ENCODE measurements around the gene ATP8A2. TPM values are rescaled to one million over a fixed set of nuclear protein-coding genes. Genes with fewer than 3 reads are reported as not detected.
A peak's percentile ranks its signal among the peaks of the same experiment; 100 is the strongest.

ATP8A2 gene
- total RNA-seq, 1 experiment from 2014 or later, result 0.20 TPM

- no peak for DNase-seq (ENCODE audit: extremely low read depth, low read depth)
These were observed 500.9 kb downstream of the ATP8A2 start for GRCh38 chr13:25872481-25873241.

DNA sequence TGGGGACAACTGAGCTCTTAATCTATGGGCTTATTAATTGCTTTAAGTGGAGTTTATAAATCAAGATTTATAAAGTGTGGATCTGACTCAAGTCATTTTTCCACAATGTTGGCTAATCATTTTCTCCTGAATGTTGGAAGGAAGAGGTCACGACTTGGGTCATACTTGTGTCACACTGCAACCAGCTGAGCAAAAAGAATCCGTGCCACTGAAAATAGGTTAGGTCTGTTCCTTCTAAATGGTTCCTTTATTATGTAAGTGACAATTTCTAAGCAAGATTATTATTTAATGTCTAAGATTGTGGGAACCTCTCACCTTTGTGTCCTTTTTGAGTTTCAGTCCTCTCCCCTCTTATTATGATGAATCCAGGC, 501.5 kb downstream of the ATP8A2 start:
- DNase-seq (ENCODE audit: extremely low read depth, low read depth), result no peak

DNA sequence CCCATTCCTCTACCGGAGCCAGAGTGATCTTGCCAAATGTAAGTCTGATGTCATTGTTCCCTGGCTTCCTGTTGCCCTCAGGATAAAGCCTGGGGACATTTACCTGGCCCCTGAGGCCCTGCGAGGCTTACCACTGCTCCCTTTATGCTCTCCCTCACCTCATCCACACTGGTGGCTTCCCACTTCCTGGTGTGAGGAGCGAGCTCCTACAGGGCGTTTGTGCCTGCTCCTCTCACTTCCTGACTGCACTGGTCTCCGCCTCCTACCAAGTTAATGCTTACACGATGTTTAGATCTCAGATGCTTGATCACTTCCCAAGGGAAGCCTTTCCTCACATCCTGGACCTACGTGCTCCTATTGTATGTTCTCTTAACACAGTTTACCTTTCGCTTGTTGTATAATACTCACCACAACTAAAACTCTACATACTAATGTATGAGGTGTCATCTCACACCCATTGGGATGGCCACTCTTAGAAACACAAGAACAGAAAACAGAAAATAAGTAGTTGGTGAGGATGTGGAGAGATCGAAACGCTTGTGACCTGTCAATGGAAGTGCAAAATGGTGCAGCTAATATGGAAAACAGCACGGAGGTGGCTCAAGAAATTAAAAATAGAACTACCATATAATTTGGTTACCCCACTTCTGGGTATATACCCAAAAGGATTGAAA, 502.4 kb downstream of the ATP8A2 start:
- DNase-seq (ENCODE audit: extremely low read depth, low read depth), result no peak

GRCh38 chr13:25874907-25875306, 503.1 kb downstream of the ATP8A2 start:
- no peak for DNase-seq (ENCODE audit: extremely low read depth, low read depth)

DNA sequence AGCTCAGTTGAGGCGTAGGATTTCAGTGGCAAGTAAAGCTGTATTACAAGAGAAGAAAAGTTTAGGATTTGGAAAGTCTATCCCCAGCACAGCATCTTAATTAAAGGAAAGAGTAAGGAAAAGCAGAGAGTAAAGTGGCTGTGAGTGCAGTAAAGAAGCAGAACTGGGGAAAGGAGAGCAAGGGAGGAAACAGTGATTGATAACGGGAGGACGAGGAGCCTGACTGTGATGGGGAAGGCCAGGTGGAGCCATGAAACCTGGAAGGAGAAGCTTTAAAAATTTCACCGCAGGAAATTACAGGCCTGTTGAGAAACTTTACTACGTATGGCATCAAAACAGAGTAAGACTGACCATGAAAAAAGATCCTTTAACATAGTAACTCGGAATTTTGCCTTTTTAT, 504.5 kb downstream of the ATP8A2 start:
- DNase-seq (ENCODE audit: extremely low read depth, low read depth), result no peak

- no peak for DNase-seq (ENCODE audit: extremely low read depth, low read depth)
These were observed 507.7 kb downstream of the ATP8A2 start for GRCh38 chr13:25879466-25879865.

GRCh38 chr13:25881136-25881926, 509.6 kb downstream of the ATP8A2 start:
- DNase-seq (ENCODE audit: extremely low read depth, low read depth), result no peak

DNA sequence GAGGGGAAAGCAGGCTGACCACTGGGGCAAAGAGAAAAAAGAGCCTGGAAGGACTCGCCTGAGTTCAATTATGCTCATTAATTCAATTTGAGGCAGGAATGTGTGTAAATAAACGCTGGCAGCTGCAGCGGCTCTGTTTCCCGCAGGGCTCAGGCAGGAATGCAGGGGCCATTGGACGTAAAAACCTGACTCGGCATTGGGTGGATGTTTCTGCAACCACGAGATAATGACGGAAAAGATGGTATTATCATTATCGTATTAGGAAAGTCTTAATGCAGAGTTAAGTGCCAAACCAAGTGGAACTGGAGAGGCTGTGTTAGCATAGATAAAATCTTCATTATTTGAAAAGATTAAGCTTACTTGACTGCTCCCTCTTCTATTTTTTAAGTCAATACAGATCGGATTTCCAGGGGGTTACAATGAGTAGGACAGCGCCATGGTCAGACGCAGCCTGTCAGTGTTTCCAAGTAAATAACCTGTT, 510.2 kb downstream of the ATP8A2 start:
- no peak for DNase-seq (ENCODE audit: extremely low read depth, low read depth)

GRCh38 chr13:25882466-25883357, 510.9 kb downstream of the ATP8A2 start:
- no peak for DNase-seq (ENCODE audit: extremely low read depth, low read depth)

DNA sequence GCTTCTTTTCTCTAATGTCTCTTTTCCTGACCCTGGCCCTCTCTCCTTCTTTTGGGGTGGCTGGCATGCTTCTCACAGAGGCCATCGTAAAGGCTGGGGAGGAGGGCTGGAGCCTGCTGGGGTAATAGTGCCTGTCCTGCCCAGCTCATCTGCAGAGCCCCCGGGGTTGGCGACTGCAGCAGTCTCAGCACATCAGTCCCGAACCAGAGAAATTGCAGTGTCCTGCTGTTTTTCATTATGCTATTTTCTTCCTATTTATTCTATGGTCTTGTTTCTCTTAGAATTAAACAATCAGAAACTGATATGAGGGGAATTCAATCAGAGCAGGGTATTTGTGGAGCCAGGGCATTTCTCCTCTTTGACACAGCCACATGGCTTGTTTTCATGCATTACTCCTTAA, 513.6 kb downstream of the ATP8A2 start:
- no peak for DNase-seq (ENCODE audit: extremely low read depth, low read depth)

DNA sequence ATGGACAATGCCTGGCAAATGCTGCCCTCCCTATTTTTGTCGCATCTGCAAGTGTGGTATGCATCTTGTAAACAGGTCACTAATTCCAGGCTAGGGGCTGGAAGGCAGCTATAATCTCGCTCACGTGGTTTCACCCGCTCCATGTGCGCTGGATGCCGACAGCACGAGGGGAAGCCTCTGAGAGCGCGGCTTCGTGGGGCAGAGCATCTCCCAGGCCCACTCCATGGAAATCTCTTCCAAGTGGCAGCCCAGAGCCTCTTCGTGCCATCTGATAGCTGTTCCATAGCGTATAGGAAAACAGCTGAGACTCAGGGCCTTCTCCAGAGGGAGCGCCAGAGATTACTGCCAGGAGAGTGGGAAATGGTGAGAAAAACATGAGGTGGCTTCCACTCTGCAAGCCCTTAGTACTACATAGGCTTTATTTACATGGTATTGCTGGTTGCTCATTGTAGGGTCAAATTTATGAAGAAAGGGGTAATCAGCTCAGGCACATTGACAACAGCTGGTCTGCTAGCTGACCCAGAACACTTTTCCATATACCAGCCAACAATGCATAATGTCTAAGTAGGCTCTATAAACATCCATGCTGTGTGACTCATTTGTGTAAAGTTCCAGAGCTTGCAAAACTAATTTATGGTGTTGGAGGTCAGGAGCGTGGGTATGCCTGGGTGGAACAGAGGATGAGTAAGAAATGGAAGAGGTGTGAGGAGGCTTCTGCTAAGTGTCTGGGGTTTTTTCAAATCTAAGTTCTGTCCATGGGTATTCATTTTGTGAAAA, 514.9 kb downstream of the ATP8A2 start:
- no peak for DNase-seq (ENCODE audit: extremely low read depth, low read depth)

DNA sequence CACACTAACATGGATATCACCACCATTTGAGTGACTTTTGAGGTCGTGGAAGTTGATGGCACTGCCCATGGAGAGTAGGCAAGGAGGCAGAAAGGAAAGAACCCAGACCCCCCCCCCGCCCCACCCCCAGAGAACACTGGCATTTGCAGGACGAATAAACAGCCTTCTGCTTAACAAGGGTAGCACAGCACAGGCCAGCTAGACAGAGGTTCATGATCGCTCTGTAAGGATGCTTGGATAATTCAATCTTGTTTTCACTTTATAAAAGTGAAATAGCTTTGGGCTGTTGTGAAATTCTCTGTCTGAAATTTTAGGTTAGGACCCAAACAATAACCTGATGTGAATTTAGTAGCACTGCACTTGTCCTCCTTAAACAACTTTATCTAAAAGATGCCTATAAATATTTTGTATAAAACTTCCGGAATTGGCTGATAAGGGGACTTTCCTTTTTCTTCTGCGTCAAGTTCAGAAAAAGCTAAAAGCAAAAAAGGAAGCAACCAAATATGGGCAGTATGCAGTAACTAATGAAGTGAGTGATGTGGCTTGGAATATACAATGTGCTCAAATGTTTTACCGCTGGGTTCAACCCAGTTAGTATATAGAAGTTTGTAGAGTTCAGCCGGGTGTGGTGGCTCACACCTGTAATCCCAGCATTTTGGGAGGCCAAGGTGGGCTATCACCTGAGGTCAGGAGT, 516.3 kb downstream of the ATP8A2 start:
- DNase-seq (ENCODE audit: extremely low read depth, low read depth), result no peak

GRCh38 chr13:25890671-25891212, 519.0 kb downstream of the ATP8A2 start:
- DNase-seq (ENCODE audit: extremely low read depth, low read depth), result no peak

DNA sequence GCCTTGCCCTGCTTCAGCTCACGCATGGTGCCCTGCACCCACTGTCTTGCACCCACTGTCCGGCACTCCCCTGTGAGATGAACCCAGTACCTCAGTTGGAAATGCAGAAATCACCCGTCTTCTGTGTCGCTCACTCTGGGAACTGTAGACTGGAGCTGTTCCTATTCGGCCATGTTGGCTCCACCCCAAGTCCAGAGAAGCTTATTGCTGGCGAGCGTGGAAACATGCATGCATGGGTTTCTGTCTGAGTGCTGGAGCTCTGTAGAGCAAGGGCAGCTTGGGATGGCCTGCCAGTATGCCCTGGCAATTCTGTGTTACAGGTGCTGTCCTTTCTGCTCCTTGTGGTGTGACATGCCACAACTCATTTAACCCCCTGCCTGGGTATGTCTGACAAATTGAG, 527.2 kb downstream of the ATP8A2 start:
- DNase-seq (ENCODE audit: extremely low read depth, low read depth), result no peak

- DNase-seq (ENCODE audit: extremely low read depth, low read depth), result no peak
These were observed 527.7 kb downstream of the ATP8A2 start for GRCh38 chr13:25899464-25899863.

DNA sequence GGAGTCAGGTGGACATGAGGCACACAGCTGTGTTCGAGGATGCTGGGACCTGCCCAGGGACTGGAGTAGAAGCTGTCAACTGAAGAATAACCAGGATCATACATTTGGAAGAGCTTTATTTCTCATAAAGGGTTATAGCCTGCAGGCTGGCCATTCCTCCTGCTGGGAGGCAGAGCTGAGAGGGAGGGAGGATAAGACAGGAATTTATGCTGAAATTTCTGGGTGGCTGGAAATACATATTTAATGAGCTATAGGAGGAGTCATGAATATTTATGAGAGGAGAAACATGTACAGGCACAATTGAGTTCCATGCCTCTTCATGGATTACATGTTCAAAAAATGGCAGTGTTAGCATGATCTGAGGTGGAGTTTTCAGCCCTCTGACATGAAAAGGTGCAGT, 528.2 kb downstream of the ATP8A2 start:
- DNase-seq (ENCODE audit: extremely low read depth, low read depth), result no peak

DNA sequence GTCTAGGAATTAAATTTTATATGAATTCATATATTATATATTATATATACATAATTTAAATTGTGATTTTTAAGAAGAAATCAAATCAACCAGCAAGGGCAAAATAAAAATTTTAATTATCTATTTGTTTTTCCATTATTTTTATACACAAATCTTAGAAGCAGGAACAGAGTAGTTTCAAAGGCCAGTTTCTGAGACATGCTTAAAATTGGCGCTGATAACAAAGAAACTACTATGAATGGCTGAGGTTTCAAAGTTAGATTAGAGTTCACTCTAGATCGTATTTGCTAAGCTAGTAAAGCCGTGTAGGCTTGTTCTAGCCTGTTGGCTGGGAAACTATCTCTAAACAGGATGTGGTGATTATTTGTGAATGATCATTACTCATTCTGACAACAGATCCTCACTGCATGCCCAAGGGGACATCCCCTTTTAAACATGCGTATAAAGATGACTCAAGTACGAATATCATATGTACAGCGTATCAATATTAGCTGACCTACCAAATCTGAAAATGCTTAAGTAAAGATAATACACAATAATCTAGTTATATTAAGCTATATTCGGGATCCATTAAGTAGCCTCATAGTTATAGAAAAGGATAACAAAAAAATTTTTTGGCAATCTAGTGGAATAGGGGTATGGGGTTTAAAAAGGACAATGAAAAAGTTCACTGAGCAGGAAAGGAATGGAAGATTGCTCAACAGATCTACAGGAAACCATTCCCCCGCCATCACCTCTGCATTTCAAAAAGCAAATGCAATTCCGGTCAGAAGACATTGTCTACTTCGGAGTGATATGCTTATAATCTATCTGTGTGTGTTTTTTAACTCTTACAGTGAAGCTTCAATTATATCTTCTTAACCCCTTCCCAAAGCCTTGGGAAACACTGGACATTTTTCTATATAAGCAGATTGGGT, 529.9 kb downstream of the ATP8A2 start:
- DNase-seq (ENCODE audit: extremely low read depth, low read depth), result peak; percentile 14

DNA sequence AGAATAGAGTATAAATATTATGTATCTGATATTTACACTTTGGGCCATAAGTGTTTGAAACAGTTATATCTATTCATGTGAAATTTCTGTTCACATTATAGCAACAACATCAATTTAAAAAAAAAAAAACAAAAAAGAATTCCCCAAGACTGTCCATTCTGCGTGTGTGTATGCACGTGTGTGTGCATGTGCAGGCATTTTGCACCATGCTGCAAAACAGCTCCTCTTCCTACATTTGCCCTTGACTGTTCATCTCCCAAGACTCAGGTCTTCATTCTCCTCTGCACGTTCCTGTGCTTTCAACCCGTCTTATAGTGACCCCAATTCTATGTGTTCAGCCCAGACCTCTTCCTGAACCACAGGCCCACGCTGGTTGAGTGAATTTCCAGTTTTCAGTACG, 530.7 kb downstream of the ATP8A2 start:
- DNase-seq (ENCODE audit: extremely low read depth, low read depth), result no peak

All from NCI-H460 (cell line).